Stomach (tissue), 4 donors: ENCODE results near the gene ADGRD2.

Source experiments
- POLR2AphosphoS5 ChIP-seq, 3 donors: sonication (generic); formaldehyde crosslinking; IDR thresholded peaks; one replicate each; pipeline ENCODE4 v1.6.1; 2016; ENCODE audit warnings: antibody characterized with exemption in 3 of 3
- TF ChIP-seq, protein P1 (sequence below), 7 experiments: fragments of 450-650 bp in 4 of 7; fragments of 200-600 bp in 3 of 7; sonication (generic) in 3 of 7; IDR thresholded peaks; one replicate each; pipeline ENCODE4 v1.5.1; 2016 to 2019; ENCODE audit warnings: antibody characterized with exemption in 7 of 7, control low read depth in 2 of 7, mild to moderate bottlenecking in 1 of 7

DNA sequence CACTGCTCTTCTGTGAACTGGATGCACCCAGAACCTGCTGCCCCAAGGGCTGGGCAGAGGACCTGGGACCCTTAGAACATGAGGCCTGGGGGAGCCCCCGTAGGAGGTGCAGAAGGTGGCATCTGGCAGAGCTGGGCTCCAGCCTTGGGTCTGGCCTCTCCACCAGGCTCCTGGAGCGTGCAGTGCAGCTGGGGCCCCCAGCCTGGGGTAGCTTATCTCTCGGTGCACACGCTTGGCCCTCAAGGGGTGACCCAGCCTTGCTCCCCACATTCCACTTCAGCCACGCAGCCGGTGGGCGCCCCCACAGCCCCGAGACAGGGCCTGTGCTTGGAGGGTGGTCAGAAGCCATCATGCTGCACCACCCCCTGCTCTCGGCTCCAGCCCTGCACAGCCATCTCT, 62.6 kb downstream of the ADGRD2 start:
- TF ChIP-seq, protein P1, sequence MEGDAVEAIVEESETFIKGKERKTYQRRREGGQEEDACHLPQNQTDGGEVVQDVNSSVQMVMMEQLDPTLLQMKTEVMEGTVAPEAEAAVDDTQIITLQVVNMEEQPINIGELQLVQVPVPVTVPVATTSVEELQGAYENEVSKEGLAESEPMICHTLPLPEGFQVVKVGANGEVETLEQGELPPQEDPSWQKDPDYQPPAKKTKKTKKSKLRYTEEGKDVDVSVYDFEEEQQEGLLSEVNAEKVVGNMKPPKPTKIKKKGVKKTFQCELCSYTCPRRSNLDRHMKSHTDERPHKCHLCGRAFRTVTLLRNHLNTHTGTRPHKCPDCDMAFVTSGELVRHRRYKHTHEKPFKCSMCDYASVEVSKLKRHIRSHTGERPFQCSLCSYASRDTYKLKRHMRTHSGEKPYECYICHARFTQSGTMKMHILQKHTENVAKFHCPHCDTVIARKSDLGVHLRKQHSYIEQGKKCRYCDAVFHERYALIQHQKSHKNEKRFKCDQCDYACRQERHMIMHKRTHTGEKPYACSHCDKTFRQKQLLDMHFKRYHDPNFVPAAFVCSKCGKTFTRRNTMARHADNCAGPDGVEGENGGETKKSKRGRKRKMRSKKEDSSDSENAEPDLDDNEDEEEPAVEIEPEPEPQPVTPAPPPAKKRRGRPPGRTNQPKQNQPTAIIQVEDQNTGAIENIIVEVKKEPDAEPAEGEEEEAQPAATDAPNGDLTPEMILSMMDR (IDR thresholded peaks at IDR 0.05): no peak
- no peak for TF ChIP-seq POLR2AphosphoS5 (IDR thresholded peaks at IDR 0.05)
